ENCODE measurements around the gene PAH. TPM values are rescaled to one million over a fixed set of nuclear protein-coding genes. Genes with fewer than 3 reads are reported as not detected.
A peak's percentile ranks its signal among the peaks of the same experiment; 100 is the strongest.

The PAH gene
- total and polyA plus RNA-seq, 2 of the 13 experiments (the other 11 are each of a cell fraction or from before 2014, with no cell fraction given) = 192 to 451 TPM

- TF ChIP-seq ETS1 (CRISPR knock-in tag; IDR thresholded peaks at IDR 0.05) (no peak), ZNF639 (CRISPR knock-in tag; conservative IDR thresholded peaks at IDR 0.05) (no peak), HOXA5 (CRISPR knock-in tag; IDR thresholded peaks at IDR 0.05) (no peak), HIVEP1 (CRISPR knock-in tag; IDR thresholded peaks at IDR 0.05) (no peak), ISX (CRISPR knock-in tag; conservative IDR thresholded peaks at IDR 0.05) (no peak), ZFY (CRISPR knock-in tag; IDR thresholded peaks at IDR 0.05) (no peak), ZNF891 (CRISPR knock-in tag; IDR thresholded peaks at IDR 0.05) (no peak), ZNF850 (CRISPR knock-in tag; conservative IDR thresholded peaks at IDR 0.05) (no peak), ZBTB43 (CRISPR knock-in tag; conservative IDR thresholded peaks at IDR 0.05) (no peak), FOXO4 (CRISPR knock-in tag; conservative IDR thresholded peaks at IDR 0.05) (no peak), ZNF691 (CRISPR knock-in tag; IDR thresholded peaks at IDR 0.05; ENCODE audit: borderline replicate concordance, low read depth) (no peak), PRPF4 (IDR thresholded peaks at IDR 0.05; ENCODE audit: low read depth, low read length, poor library complexity, severe bottlenecking) (no peak), ZFAT (CRISPR knock-in tag; conservative IDR thresholded peaks at IDR 0.05) (no peak), PAXIP1 (CRISPR knock-in tag; conservative IDR thresholded peaks at IDR 0.05) (peak; percentile 62), RBFOX2 (IDR thresholded peaks at IDR 0.05; ENCODE audit: low read depth, low read length) (no peak), PRDM4 (CRISPR knock-in tag; IDR thresholded peaks at IDR 0.05; ENCODE audit: borderline replicate concordance) (no peak)
Measured at GRCh38 chr12:102849722-102850447, 67.2 kb downstream of the PAH start (continued).

Data from HepG2 (cell line).